ENCODE measurements around the gene TUBB2B. TPM values are rescaled to one million over a fixed set of nuclear protein-coding genes. Genes with fewer than 3 reads are reported as not detected.
A peak's percentile ranks its signal among the peaks of the same experiment; 100 is the strongest.

Gene TUBB2B
- total RNA-seq, 6 donors from 2014 or later, result 0.67 to 4.1 (median 1.7) TPM; not detected in 1

- WGBS, 2 donors, result 43 to 68% methylated on average over 3 of the region's 3 CpGs
- Histone ChIP-seq H3K36me3 (no peaks in the 10 kb centered on the region), H3K27ac (no peak overlapping the region), H3K27me3 (peaks cover 0 to 14% (median 6%) of the 10 kb centered on the region in 4 donors), H3K9me3 (no peaks in the 10 kb centered on the region), H3K4me1 (peaks cover 11 to 15% (median 14%) of the 10 kb centered on the region in 4 donors), H3K4me3 (no peak overlapping the region)
- DNase-seq (no peak), ATAC-seq (ENCODE audit: low FRiP score in 2 of 2) (no peak)
- no peak for TF ChIP-seq POLR2A (IDR thresholded peaks at IDR 0.05)
- no peak for TF ChIP-seq CTCF (IDR thresholded peaks at IDR 0.05)
- TF ChIP-seq POLR2AphosphoS5 (IDR thresholded peaks at IDR 0.05), result no peak
- TF ChIP-seq EP300 (IDR thresholded peaks at IDR 0.05), result no peak
These were observed 8.6 kb upstream of the TUBB2B start for GRCh38 chr6:3236005-3236404.

GRCh38 chr6:3235486-3235885, 8.0 kb upstream of the TUBB2B start:
- Histone ChIP-seq H3K4me1 (peaks cover 13 to 18% (median 16%) of the 10 kb centered on the region in 4 donors), H3K9me3 (no peaks in the 10 kb centered on the region), H3K27me3 (peaks cover 0 to 17% (median 7%) of the 10 kb centered on the region in 4 donors), H3K4me3 (no peak overlapping the region), H3K27ac (no peak overlapping the region), H3K36me3 (no peaks in the 10 kb centered on the region)
- 83 to 87% methylated on average over 2 of the region's 2 CpGs for WGBS, 2 donors
- ATAC-seq (ENCODE audit: low FRiP score in 2 of 2), result no peak
- no peak for DNase-seq
- no peak for TF ChIP-seq POLR2AphosphoS5 (IDR thresholded peaks at IDR 0.05)

GRCh38 chr6:3233904-3234303, 6.5 kb upstream of the TUBB2B start:
- Histone ChIP-seq H3K27ac (no peak overlapping the region), H3K4me3 (no peak overlapping the region), H3K9me3 (no peaks in the 10 kb centered on the region), H3K27me3 (peaks cover 0 to 32% (median 15%) of the 10 kb centered on the region in 4 donors), H3K36me3 (no peaks in the 10 kb centered on the region), H3K4me1 (peaks cover 23 to 33% (median 27%) of the 10 kb centered on the region in 4 donors)
- no peak for TF ChIP-seq EP300 (IDR thresholded peaks at IDR 0.05)
- WGBS, 2 donors, result 67 to 71% methylated on average over 3 of the region's 3 CpGs
- no peak for DNase-seq
- ATAC-seq (ENCODE audit: low FRiP score in 2 of 2), result no peak

- DNase-seq, result no peak
These were observed 5.9 kb upstream of the TUBB2B start for GRCh38 chr6:3233321-3233720.

GRCh38 chr6:3232017-3232945, 4.8 kb upstream of the TUBB2B start:
- H3K9me3 ChIP-seq, result no peaks in the 10 kb centered on the region
- 26 to 34% methylated on average over 23 of the region's 23 CpGs for WGBS, 2 donors
- TF ChIP-seq POLR2AphosphoS5 (IDR thresholded peaks at IDR 0.05) (no peak), POLR2A (IDR thresholded peaks at IDR 0.05) (no peak), EP300 (IDR thresholded peaks at IDR 0.05) (no peak), CTCF (IDR thresholded peaks at IDR 0.05) (no peak)
- peaks cover 39 to 49% (median 44%) of the 10 kb centered on the region in 4 donors for H3K4me1 ChIP-seq
- ATAC-seq (ENCODE audit: low FRiP score in 2 of 2) (no peak), DNase-seq (no peak)
- peak overlapping the region in 2 of 4 donors; percentile 28 to 67 for H3K27ac ChIP-seq
- no peaks in the 10 kb centered on the region for H3K36me3 ChIP-seq
- H3K27me3 ChIP-seq, result peaks cover 9 to 49% (median 26%) of the 10 kb centered on the region in 4 donors
- H3K4me3 ChIP-seq, result peak overlapping the region in 3 of 4 donors; percentile 50 to 59 (median 57)

More at GRCh38 chr6:3233321-3233720, 5.9 kb upstream of the TUBB2B start:
- 90 to 96% methylated on average over 3 of the region's 3 CpGs for WGBS, 2 donors
- Histone ChIP-seq H3K9me3 (no peaks in the 10 kb centered on the region), H3K27ac (no peak overlapping the region), H3K4me3 (no peak overlapping the region), H3K36me3 (no peaks in the 10 kb centered on the region), H3K27me3 (peaks cover under 1 to 38% (median 19%) of the 10 kb centered on the region in 4 donors), H3K4me1 (peaks cover 29 to 39% (median 33%) of the 10 kb centered on the region in 4 donors)
- no peak for ATAC-seq (ENCODE audit: low FRiP score in 2 of 2)
- TF ChIP-seq EP300 (IDR thresholded peaks at IDR 0.05), result no peak
- no peak for TF ChIP-seq POLR2AphosphoS5 (IDR thresholded peaks at IDR 0.05)

GRCh38 chr6:3231247-3232016, 4.0 kb upstream of the TUBB2B start:
- Histone ChIP-seq H3K27me3 (peaks cover 12 to 57% (median 32%) of the 10 kb centered on the region in 4 donors), H3K36me3 (no peaks in the 10 kb centered on the region), H3K4me3 (peak overlapping the region; percentile 35 to 59 (median 54)), H3K4me1 (peaks cover 48 to 58% (median 52%) of the 10 kb centered on the region in 4 donors), H3K27ac (peak overlapping the region; percentile 23 to 67 (median 40)), H3K9me3 (no peaks in the 10 kb centered on the region)
- DNase-seq (peak; percentile 82 to 84), ATAC-seq (ENCODE audit: low FRiP score in 2 of 2) (peak; percentile 74 to 79)
- WGBS, 2 donors, result 2 to 4% methylated on average over 45 to 47 of the region's 47 CpGs
- TF ChIP-seq CTCF (IDR thresholded peaks at IDR 0.05) (no peak), POLR2A (IDR thresholded peaks at IDR 0.05) (peak in 1 of 4 donors; percentile 18), POLR2AphosphoS5 (IDR thresholded peaks at IDR 0.05) (peak in 1 of 2 donors; percentile 50)

All from upper lobe of left lung (tissue), 6 donors.